ENCODE results near the gene ACOXL. TPM values are rescaled to one million over a fixed set of nuclear protein-coding genes. Genes with fewer than 3 reads are reported as not detected.

Gene ACOXL
- total and polyA plus RNA-seq, 2 of the 8 experiments (the other 6 are each of a cell fraction or from before 2014, with no cell fraction given), result 11.4 to 20.6 TPM

- Histone ChIP-seq H2AFZ (ENCODE audit: low read length) (no peak overlapping the region), H3K18ac (ENCODE audit: extremely low read depth, low read length) (no peak overlapping the region), H2BK5ac (ENCODE audit: low read depth, low read length) (no peak overlapping the region), H3K23ac (ENCODE audit: insufficient read length) (no peak overlapping the region), H3K36me3 (ENCODE audit: control insufficient read depth in 2 of 4, insufficient read depth in 4 of 4, low read length in 3 of 4) (no peaks in the 10 kb centered on the region), H3K4me1 (replicated peaks in 1 of 4; ENCODE audit: control insufficient read depth in 3 of 4, insufficient read depth in 4 of 4, low read length in 3 of 4) (no peaks in the 10 kb centered on the region), H3K79me1 (ENCODE audit: low read depth, low read length) (no peaks in the 10 kb centered on the region), H2BK15ac (ENCODE audit: low read length) (no peak overlapping the region), H3K4ac (replicated peaks; ENCODE audit: insufficient read length, low read depth, low read length) (no peak overlapping the region), H4K91ac (replicated peaks; ENCODE audit: insufficient read length, low read length) (no peak overlapping the region), H2BK12ac (ENCODE audit: low read depth, low read length) (no peak overlapping the region; the same call in 1 of the 2 replicates), H2BK20ac (ENCODE audit: low read length) (no peak overlapping the region), H3K9ac (replicated peaks in 1 of 4; ENCODE audit: extremely low read depth in 1 of 4, low read depth in 3 of 4, low read length in 3 of 4) (no peak overlapping the region), H2BK120ac (replicated peaks; ENCODE audit: low read depth, low read length) (no peak overlapping the region), H4K8ac (ENCODE audit: extremely low read depth, insufficient read depth, low read length) (no peak overlapping the region), H3K27ac (ENCODE audit: low read depth, low read length) (no peak overlapping the region), H3K27me3 (replicated peaks in 1 of 4; ENCODE audit: control insufficient read depth in 3 of 4, extremely low read depth in 1 of 4, insufficient read depth in 3 of 4, low read length in 3 of 4) (no peaks in the 10 kb centered on the region), H3K9me3 (ENCODE audit: insufficient read depth in 2 of 2, low read depth in 1 of 2, low read length in 1 of 2) (no peaks in the 10 kb centered on the region), H3K56ac (replicated peaks; ENCODE audit: insufficient read length, low read depth, low read length) (no peak overlapping the region), H4K20me1 (replicated peaks in 1 of 2; ENCODE audit: control insufficient read depth in 1 of 2, insufficient read depth in 2 of 2, low read length in 2 of 2) (no peaks in the 10 kb centered on the region), H2AK5ac (ENCODE audit: low read depth, low read length) (no peak overlapping the region), H3K4me2 (ENCODE audit: insufficient read depth in 1 of 2, low read depth in 2 of 2, low read length in 2 of 2) (no peak overlapping the region), H3K4me3 (ENCODE audit: extremely low read depth in 1 of 4, insufficient read depth in 2 of 4, low read depth in 3 of 4, low read length in 4 of 4) (no peak overlapping the region), H3K23me2 (ENCODE audit: low read depth, low read length) (no peaks in the 10 kb centered on the region), H3K79me2 (ENCODE audit: control insufficient read depth in 1 of 2, insufficient read depth in 2 of 2, low read length in 2 of 2) (no peaks in the 10 kb centered on the region), H4K5ac (ENCODE audit: insufficient read length, low read depth, low read length) (no peak overlapping the region), H3K14ac (ENCODE audit: insufficient read length) (no peak overlapping the region)
- POLR2A ChIA-PET (ENCODE audit: partially characterized antibody), result interaction anchor here (1.3 kb wide), 1 partner anchor 19 kb away, joined by 3 read pairs; the partner anchor contains the start of gene BCL2L11
- FAIRE-seq (no peak), DNase-seq (ENCODE audit: low read depth in 1 of 2, low spot score in 2 of 2) (no peak)
- WGBS, 2 experiments (ENCODE audit: extremely low coverage in 1 of 2, insufficient coverage in 1 of 2, insufficient read length in 1 of 2, insufficient replicate concordance in 2 of 2, low coverage in 1 of 2, low lambda C conversion rate in 2 of 2, missing lambda C conversion rate in 1 of 2), result 83% methylated on average over 2 of the region's 2 CpGs; no CpG with 5 or more reads in 1 of the 2 experiments
- CTCF ChIA-PET (ENCODE audit: partially characterized antibody), result interaction anchor here (0.7 to 1.0 kb wide), 2 partner anchors 13 to 53 kb away, joined by 3 read pairs; no protein-coding TSS in a partner anchor
- TF ChIP-seq RFX5 (IDR thresholded peaks at IDR 0.05; ENCODE audit: borderline replicate concordance, low read depth, low read length) (no peak), SAP30 (IDR thresholded peaks at IDR 0.05; ENCODE audit: insufficient read depth, insufficient replicate concordance, low read length) (no peak), NANOG (IDR thresholded peaks at IDR 0.05; ENCODE audit: insufficient read depth, low read depth, low read length, poor library complexity, severe bottlenecking) (no peak), SUZ12 (IDR thresholded peaks at IDR 0.05; ENCODE audit: low read length) (no peak), SIX5 (IDR thresholded peaks at IDR 0.05; ENCODE audit: low read depth, low read length) (no peak), YY1 (IDR thresholded peaks at IDR 0.05; ENCODE audit: low read depth, low read length) (no peak), SP1 (IDR thresholded peaks at IDR 0.05; ENCODE audit: low read depth, low read length) (no peak), NRF1 (IDR thresholded peaks at IDR 0.05; ENCODE audit: low read depth, low read length) (no peak), KDM5A (IDR thresholded peaks at IDR 0.05; ENCODE audit: low read length) (no peak), TCF12 (IDR thresholded peaks at IDR 0.05; ENCODE audit: low read depth, low read length) (no peak), CEBPB (IDR thresholded peaks at IDR 0.05; ENCODE audit: low read depth, low read length) (no peak), POLR2A (IDR thresholded peaks at IDR 0.05; ENCODE audit: control extremely low read depth in 1 of 2, low read depth in 2 of 2, low read length in 2 of 2) (no peak), CHD1 (IDR thresholded peaks at IDR 0.05; ENCODE audit: low read depth, low read length) (no peak)
- TF ChIP-seq, protein P1, sequence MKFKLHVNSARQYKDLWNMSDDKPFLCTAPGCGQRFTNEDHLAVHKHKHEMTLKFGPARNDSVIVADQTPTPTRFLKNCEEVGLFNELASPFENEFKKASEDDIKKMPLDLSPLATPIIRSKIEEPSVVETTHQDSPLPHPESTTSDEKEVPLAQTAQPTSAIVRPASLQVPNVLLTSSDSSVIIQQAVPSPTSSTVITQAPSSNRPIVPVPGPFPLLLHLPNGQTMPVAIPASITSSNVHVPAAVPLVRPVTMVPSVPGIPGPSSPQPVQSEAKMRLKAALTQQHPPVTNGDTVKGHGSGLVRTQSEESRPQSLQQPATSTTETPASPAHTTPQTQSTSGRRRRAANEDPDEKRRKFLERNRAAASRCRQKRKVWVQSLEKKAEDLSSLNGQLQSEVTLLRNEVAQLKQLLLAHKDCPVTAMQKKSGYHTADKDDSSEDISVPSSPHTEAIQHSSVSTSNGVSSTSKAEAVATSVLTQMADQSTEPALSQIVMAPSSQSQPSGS (IDR thresholded peaks at IDR 0.05; ENCODE audit: low read length), result no peak
Observed at GRCh38 chr2:111101592-111101991, 369.2 kb downstream of the ACOXL start.
